Epithelial cell of prostate (primary cell): ENCODE results near the gene NRBF2.
"Not testable (repeated sequence)": the region's sequence is repeated elsewhere in the genome, so short reads cannot be mapped to it uniquely, and the experiment has no call there.

Experiments
- DNase-seq: peaks from one replicate; pipeline ENCODE4 v3.0.0-alpha.2; 2011; ENCODE audit warnings: low read depth, low spot score
- H3K27ac ChIP-seq: fragments of 450-650 bp; 2 replicates; pipeline ENCODE4 v1.5.1; 2017; ENCODE audit warnings: mild to moderate bottlenecking

The NRBF2 gene

DNA sequence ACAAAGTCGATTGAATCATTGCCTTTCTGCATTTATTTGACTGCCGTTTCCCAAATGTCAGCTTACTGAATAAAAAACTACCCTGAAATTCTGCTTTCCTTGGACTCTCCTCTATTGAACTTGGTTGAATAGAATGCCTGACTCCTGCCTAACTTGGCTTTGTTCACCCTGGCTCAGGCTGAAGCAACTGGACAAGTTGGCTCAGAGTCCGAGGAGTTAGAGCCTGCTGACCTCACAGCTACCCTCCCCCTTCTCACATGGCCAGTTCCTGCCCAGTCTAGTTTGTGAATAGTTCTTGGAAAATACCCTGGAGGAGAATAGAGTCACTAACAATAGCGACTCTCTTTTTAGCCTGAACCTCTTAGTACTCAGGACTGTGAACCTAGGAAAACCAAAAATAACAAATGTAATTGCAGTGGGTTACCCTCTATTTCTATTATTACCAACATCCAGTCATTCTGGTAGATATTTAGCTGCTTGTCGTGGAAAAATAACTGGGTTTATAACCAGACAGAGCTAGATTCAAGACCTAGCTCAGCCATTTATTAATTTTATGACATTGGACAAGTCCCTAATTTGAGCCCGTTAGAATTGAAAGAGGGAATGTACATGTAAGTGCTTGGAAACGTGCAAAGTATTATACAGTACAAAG, 17.3 kb upstream of the NRBF2 start:
- DNase-seq: peak; percentile 49
- H3K27ac ChIP-seq: peak overlapping the region; percentile 91

DNA sequence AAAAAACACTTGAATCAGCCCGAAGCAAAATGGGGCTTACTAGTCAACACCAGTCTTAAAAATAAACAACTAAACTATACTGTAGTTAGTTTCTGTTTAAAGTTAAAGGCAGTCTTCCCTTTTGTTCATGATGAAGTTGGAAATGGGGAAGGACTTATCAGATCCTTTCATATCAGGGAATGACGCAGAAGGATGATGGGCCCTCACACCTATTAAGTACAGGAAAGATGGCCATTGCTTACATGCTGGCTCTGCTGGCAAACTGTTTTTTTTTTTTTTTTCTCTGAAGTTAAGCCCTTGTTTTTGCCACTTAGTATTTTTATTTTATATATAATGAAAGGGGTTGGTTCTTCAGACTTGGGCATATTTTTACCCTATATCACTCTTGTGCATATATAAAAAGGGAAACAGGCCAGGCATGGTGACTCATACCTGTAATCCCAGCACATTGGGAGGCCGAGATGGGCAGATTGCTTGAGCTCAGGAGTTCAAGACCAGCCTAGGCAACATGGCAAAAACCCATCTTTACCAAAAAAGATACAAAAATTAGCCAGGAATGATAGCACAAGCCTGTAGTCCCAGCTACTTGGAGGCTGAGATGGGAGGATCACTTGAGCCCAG, 16.6 kb upstream of the NRBF2 start:
- H3K27ac ChIP-seq: peak overlapping the region; percentile 91
- no peak for DNase-seq

DNA sequence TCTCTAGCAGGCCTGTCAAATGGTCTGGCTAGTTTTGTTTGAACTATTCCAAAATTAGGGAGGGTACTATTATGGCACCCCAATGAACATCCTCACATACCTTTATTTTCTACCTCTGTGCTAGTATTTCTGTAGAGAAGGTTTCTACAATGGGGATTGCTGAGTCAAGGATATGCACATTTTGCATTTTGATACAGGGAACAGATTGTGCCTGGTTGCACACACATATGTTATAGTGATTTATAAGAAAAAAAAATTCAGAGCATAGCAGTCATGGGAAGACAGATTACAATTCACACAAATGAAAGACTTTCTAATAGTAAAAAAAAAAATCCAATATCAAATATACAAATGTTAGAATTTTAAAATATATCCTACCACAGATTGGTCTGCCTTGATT, 14.1 kb upstream of the NRBF2 start:
- DNase-seq: no peak
- no peak overlapping the region for H3K27ac ChIP-seq

DNA sequence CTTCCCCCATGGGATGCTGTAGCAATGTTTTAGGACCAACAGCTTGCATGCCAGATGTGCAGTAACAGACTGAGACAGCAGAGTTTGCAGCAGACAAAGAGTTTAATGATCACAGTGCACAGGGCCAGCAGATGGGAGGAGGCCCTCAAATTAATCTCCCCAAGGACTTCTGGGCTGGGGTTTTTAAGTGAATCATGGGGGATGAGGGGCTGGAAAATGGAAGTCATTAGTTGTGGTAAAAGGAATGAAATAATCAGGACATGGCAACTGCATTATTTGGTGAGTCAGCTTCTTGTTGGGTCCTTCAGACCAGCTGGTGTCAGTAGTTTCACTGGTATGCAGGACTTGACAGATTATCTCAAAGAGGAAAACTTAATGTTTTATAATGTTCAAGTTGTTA, 12.6 kb upstream of the NRBF2 start:
- DNase-seq: no peak
- no peak overlapping the region for H3K27ac ChIP-seq

DNA sequence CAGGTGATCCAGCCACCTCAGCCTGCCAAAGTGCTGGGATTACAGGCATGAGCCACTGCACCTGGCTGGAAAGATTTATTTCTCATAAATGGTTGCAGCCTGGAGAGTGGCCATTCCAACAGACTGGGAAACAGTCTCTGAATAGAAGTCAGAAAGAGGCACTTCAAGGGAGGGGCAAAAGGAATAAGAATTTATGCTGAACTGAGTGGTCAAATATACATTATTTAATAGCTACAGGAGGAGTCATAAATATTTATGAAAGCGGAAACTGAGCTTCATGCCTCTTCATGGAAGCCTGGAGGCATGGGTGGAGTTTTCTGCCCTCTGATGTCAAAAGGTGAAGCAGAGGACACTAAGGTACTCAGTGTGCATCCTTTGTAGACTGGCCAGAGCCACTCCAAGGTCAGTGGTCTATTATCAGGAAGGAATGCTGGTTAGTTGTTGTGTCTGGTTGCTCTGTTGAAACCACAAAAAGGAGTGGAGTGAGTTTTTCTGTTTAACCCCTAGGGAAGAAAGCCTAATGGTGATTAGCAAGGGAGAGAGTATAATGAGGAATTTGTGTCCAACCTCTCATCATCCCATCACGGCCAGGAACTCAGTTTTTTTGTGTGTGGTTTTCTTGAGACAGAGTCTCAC, 9.3 kb upstream of the NRBF2 start:
- no peak overlapping the region for H3K27ac ChIP-seq
- no peak for DNase-seq

DNA sequence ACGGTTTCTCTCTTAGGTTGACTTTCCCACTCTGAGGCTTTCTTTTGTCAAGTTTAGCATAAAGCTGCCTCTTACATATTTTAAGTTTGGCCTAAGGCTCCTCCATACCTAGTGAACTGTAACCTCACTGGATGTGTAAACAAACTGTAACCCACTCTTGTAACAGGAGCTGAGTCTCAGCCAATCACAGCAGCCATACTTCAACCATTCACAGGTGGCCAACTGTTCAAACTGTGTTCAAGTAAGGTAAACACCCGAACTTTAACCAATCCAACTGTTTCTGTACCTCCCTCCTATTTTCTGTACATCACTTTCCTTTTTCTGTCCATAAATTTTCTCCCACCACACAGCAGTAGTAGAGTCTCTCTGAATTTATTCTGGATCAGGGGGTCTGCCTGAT, 7.7 kb upstream of the NRBF2 start:
- no peak for DNase-seq
- H3K27ac ChIP-seq: no peak overlapping the region

DNA sequence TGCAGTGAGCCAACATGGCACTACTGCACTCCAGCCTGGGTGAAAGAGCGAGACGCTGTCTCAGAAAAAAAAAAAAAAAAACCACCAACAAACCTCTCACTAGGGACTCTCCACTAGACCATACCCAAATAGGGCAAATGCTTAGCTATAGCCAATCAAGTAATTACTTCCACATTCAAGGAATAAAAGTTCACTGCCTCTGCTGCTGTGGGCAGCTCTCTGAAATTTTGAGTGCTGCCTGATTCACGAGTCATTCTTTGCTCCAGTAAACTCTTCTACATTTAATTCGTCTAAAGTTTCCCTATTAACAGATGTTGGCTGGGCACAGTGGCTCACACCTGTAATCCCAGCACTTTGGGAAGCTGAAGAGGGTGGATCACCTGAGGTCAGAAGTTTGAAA, 4.7 kb upstream of the NRBF2 start:
- H3K27ac ChIP-seq: no peak overlapping the region
- DNase-seq: no peak

DNA sequence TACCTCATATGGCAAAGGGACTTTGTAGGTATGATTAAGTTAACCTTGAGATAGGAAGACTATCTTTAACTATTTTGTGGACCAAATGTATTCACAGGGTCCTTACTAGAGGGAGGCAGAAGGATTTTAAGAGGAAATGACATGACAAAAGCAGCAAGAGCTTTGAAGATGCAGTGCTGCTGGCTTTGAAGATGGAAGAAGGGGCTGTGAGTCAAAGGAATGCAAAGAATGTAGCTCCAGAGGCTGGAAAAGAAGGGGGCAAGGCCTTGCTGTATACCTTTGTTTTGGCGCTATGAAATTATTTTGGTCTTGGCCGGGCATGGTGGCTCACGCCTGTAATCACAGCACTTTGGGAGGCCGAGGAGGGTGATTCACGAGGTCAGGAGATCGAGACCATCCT, 3.2 kb upstream of the NRBF2 start:
- no peak overlapping the region for H3K27ac ChIP-seq
- no peak for DNase-seq

DNA sequence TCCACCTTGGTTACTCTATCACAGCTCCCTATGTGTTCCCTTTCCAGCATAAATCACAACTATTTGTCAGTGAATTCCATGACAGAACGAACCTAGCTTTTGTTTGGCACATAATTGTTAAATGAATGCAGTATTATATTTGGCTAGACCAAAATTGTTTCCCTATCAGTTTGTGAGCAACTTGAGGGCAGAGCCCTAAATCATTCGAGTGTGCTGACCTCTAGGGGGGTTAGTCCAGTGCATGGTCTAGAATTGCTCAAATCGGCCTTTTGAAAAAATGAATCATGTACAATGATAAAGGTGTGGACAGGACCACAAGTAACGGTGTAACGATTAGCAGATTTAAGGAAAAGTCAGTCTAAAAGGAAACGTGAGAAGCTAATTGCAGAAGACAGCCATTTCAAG, 475 bp upstream of the NRBF2 start:
- peak overlapping the region; percentile 91 for H3K27ac ChIP-seq

DNA sequence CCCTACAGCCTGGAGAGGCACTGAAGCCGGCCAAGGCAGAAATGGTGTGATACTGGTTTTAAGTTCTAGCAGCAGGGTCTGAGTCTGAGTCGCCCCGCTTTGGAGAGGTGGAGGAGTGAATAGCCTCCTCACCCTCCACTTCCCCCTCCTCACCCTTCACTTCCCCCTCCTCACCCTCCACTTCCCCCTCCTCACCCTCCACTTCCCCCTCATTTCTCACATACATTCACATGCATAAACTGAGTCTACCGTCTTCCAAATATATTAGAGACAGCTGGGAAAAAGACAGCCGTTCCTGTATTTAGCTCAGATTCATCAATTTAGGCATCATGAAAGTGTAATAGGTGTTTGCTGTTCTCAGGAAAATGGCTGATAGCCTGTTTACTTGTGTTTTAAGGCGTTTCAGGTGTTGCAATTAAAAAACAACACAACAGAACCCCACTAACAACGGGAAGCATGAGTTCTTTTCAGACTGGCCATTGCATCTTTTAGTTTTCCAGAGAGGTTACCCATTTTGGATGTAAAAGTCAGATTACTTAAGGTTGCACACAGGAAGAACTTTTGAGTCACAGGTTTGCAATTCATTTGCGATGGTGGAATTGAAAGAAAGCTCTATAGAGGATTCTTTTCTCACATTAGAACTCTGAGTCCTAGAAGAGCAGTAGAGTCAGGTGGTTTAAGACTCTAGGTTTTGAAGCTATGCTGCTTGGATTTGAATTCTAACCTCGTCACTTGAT, 861 bp downstream of the NRBF2 start:
- peak overlapping the region; percentile 91 for H3K27ac ChIP-seq
- DNase-seq: no peak

More for the DNA sequence above, 475 bp upstream of the NRBF2 start:
- no peak for DNase-seq

DNA sequence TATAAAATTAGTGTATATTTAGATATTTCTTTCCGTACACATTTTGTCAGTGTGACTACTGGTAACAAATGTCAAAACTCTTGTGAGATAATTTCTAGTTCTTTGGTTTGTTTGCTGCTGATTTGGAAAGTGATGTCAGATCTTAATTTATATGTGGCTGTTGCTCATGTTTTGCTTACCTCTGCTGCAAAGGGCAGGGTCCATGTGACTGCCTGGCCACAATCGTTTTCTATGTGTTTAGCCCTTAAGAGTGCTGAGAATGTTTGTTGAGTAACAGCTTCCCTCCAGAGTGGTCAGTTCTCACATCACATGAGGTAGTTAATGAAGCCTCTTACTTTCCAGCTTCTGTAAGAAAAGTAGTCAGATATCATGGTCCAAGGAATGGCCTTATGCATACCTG, 4.2 kb downstream of the NRBF2 start:
- no peak for DNase-seq
- H3K27ac ChIP-seq: no peak overlapping the region

DNA sequence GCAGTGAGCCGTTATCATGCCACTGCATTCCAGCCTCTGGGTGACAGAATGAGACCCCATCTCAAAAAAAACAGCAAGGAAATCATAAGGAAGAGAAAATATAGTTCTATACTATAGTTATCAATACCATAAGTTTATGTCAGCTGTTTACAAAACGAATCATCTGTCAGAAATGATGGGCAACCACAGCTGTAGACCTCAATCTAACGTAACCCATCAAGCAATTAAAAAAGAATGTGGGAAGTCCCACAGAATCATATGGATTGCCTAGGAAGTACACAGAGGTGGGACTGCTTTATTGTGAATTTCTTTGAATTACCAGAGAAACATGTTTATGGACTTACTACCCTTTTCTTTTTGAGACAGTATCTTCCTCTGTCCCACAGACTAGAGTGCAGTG, 6.9 kb downstream of the NRBF2 start:
- peak overlapping the region; percentile 26 for H3K27ac ChIP-seq
- no peak for DNase-seq

DNA sequence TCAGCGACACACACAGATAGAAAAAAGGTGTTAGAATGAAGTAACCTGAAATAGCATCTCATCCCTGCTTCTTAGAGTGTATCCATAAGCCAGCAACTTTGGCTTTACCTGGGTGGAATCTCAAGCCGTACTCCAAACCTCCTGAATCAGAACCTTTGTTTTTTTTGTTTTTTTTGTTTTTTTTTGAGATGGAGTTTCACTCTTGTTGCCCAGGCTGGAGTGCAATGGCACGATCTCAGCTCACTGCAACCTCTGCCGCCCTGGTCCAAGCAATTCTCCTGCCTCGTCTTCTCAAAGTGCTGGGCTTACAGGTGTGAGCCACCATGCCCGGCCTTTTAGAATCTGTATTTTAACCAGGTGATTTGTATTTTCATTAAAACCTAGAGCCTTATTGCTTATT, 9.0 kb downstream of the NRBF2 start:
- no peak for DNase-seq
- H3K27ac ChIP-seq: no peak overlapping the region

DNA sequence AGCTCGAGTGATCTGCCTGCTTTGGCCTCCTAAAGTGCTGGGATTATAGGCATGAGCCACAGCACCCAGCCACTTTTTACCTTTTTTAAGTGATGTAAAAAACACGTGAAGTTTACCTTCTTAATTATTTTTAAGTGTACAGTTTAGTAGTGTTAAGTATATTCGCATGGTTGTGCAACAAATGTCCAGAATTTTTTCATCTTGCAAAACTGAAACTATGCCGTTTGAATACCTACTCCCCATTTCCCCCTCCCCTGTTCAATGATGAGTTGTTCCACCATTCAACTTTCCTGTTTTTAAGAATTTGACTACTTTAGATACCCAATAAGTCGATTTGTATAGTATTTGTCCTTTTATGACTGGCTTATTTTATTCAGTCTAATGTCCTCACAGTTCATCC, 10.9 kb downstream of the NRBF2 start:
- DNase-seq: no peak

DNA sequence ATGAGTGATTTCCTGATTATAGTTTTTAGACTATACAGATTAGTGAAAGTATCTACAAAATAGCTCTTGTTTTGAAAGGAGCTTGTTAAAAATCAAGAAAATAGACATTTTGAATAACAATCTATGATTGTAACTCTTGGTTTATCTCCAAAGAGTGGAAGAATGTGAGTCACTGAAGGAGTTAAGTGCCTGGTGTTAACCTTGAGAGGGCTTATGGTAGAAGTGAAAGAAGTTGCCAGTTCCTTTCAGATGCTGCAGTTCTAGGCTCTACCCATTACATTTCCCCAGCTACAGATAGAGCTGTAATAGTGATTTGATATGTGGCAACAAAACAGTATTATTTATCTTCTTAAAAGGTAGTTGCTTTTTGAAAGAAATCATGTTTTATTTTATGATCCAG, 12.7 kb downstream of the NRBF2 start:
- no peak overlapping the region for H3K27ac ChIP-seq
- no peak for DNase-seq

More for the DNA sequence above, 10.9 kb downstream of the NRBF2 start:
- H3K27ac ChIP-seq: no peak overlapping the region

DNA sequence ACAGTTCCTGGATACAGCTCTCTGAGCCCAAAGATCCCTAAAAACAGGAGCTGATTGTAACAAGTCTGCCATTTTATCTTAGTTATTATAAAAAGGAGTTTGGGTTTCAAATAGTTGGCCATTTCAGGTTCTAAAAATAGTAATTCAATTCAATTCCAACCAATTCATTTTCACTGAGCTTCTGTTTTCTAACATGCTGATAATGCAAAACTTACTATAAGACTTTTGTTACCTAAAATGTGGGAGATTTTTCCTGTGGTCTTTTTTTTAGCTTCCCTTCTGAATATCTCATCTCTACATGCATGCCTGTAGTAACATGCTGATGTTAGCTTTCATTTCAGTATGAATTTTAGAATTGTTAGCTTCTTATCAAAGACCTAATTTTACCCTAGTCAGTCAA, 13.4 kb downstream of the NRBF2 start:
- no peak overlapping the region for H3K27ac ChIP-seq
- DNase-seq: no peak

DNA sequence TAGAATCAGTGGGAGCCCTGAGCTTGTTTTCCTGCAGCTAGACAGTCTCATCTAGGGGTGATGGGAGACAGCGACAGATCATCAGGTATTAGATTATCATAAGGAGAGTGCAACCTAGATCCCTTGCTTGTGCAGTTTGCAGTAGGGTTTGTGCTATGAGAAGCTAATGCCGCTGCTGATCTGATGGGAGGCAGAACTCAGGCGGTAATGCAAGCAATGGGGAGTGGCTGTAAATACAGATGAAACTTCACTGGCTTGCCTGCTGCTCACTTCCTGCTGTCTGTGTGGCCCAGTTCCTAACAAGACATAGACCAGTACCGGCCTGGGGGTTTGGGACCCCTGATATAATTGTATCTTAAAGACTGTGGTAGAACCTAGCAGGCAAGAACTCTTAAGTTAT, 17.6 kb downstream of the NRBF2 start:
- no peak overlapping the region for H3K27ac ChIP-seq
- DNase-seq: no peak

DNA sequence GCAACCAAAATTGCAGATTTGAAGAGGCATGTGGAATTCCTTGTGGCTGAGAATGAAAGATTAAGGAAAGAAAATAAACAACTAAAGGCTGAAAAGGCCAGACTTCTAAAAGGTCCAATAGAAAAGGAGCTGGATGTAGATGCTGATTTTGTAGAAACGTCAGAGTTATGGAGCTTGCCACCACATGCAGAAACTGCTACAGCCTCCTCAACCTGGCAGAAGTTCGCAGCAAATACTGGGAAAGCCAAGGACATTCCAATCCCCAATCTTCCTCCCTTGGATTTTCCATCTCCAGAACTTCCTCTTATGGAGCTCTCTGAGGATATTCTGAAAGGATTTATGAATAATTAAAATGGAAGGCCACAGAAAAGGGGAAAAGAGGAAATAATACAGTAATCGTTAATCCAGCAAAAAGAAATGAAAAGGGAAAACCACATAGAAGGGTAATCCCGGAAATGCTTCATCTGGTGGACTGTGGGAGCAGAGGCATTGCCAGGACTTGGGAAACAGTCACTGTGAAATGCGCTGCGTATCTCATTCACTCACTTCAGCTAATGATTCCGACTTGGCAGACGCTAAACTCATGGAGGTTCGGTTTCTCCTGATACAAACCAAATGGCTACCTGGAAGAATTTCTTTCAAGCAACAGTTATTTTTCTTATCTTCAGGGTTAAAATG, 20.9 kb downstream of the NRBF2 start:
- not testable (repeated sequence) for H3K27ac ChIP-seq, DNase-seq

DNA sequence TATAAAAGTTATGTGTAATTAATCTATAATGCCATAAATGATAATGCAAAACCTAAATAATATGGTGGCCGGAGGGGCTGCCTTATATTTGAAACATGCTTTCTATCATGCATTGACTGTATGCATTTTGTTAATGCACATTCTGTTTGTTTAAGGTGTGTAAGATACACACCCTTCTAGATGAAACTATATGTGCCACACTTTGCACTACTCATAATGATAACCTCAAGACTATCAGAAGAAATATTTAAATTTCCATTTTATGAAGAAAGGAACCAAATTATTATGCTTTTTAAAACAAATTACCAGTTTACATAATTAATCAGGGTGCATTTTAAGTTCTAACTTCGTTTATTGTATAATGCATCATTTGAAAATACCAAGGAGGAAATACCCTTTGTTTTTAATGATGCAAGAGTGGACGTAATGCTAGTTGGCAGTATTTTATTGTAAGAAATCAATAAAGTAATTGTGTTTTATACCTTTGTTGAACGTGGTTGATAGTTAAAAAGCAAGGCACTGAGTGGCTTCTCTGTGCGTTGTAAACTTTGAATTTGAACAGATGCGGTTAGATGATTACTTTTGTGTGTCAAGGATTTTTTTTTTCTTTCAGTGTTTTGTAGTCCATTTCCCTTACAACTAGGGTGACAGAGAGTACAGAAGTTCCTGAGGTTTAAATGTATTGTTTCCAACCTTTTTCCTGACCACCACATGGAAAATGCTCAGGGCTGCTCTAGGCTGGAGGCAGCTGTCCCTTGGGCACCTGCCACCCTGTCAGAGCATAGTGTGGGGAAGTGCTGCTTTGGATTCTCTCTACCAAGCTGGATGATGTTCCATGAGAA, 21.6 kb downstream of the NRBF2 start:
- H3K27ac ChIP-seq: peak overlapping the region; percentile 18
- no peak for DNase-seq
